Measurements from ENCODE around the gene PPP1R27. TPM values are rescaled to one million over a fixed set of nuclear protein-coding genes. Genes with fewer than 3 reads are reported as not detected.

PPP1R27 gene
- polyA plus RNA-seq, 3 donors from 2014 or later = not detected

- Mint-ChIP-seq H3K27ac (no peak overlapping the region), H3K27me3 (ENCODE audit: low read depth in 3 of 3) (peaks cover 1 to 8% (median 2%) of the 10 kb centered on the region in 3 donors), H3K4me3 (no peak overlapping the region), H3K4me1 (no peaks in the 10 kb centered on the region), H3K9me3 (peaks cover 0 to 2% (median 0%) of the 10 kb centered on the region in 6 donors), H3K36me3 (no peaks in the 10 kb centered on the region)
- DNase-seq = no peak
Observed at GRCh38 chr17:81807210-81807719, 27.6 kb downstream of the PPP1R27 start.

GRCh38 chr17:81806461-81807209 lies 28.2 kb downstream of the PPP1R27 start:
- Mint-ChIP-seq H3K4me3 (no peak overlapping the region), H3K9me3 (peaks cover 0 to 2% (median 0%) of the 10 kb centered on the region in 6 donors), H3K36me3 (no peaks in the 10 kb centered on the region), H3K27me3 (ENCODE audit: low read depth in 3 of 3) (peaks cover 2 to 11% (median 6%) of the 10 kb centered on the region in 3 donors), H3K27ac (no peak overlapping the region), H3K4me1 (no peaks in the 10 kb centered on the region)
- no peak for DNase-seq

- H3K27me3 Mint-ChIP-seq (ENCODE audit: low read depth in 3 of 3) = peaks cover 4 to 12% (median 6%) of the 10 kb centered on the region in 3 donors
- H3K36me3 Mint-ChIP-seq = no peaks in the 10 kb centered on the region
- peaks cover 0 to 2% (median 0%) of the 10 kb centered on the region in 6 donors for H3K9me3 Mint-ChIP-seq
- H3K4me3 Mint-ChIP-seq = no peak overlapping the region
- no peak overlapping the region for H3K27ac Mint-ChIP-seq
- DNase-seq = no peak
- H3K4me1 Mint-ChIP-seq = no peaks in the 10 kb centered on the region
Observed at GRCh38 chr17:81805707-81806460, 29.0 kb downstream of the PPP1R27 start.

GRCh38 chr17:81804559-81805399 lies 30.1 kb downstream of the PPP1R27 start:
- peaks cover 6 to 12% (median 6%) of the 10 kb centered on the region in 3 donors for H3K27me3 Mint-ChIP-seq (ENCODE audit: low read depth in 3 of 3)
- no peak for DNase-seq
- no peaks in the 10 kb centered on the region for H3K4me1 Mint-ChIP-seq
- no peaks in the 10 kb centered on the region for H3K9me3 Mint-ChIP-seq
- no peak overlapping the region for H3K4me3 Mint-ChIP-seq
- H3K27ac Mint-ChIP-seq = no peak overlapping the region
- H3K36me3 Mint-ChIP-seq = no peaks in the 10 kb centered on the region

- peaks cover 6 to 12% (median 6%) of the 10 kb centered on the region in 3 donors for H3K27me3 Mint-ChIP-seq (ENCODE audit: low read depth in 3 of 3)
- DNase-seq = no peak
- H3K4me3 Mint-ChIP-seq = no peak within 1 kb of the TSS
- H3K4me1 Mint-ChIP-seq = no peaks in the 10 kb centered on the region
- H3K36me3 Mint-ChIP-seq = no peaks in the 10 kb centered on the region
- no peaks in the 10 kb centered on the region for H3K9me3 Mint-ChIP-seq
- no peak within 1 kb of the TSS for H3K27ac Mint-ChIP-seq
Observed at GRCh38 chr17:81803728-81804558, 30.9 kb downstream of the PPP1R27 start, which contains the start of gene GCGR. Gene GCGR, plus strand, starts transcription at chr17:81804150. Its CDS starts 4,869 bp downstream, at chr17:81809019.

GRCh38 chr17:81802856-81803643 lies 31.8 kb downstream of the PPP1R27 start:
- peaks cover 6 to 12% (median 6%) of the 10 kb centered on the region in 3 donors for H3K27me3 Mint-ChIP-seq (ENCODE audit: low read depth in 3 of 3)
- H3K9me3 Mint-ChIP-seq = no peaks in the 10 kb centered on the region
- no peak overlapping the region for H3K4me3 Mint-ChIP-seq
- no peak for DNase-seq
- H3K27ac Mint-ChIP-seq = no peak overlapping the region
- no peaks in the 10 kb centered on the region for H3K36me3 Mint-ChIP-seq
- H3K4me1 Mint-ChIP-seq = no peaks in the 10 kb centered on the region

GRCh38 chr17:81802048-81802758 lies 32.6 kb downstream of the PPP1R27 start:
- H3K27me3 Mint-ChIP-seq (ENCODE audit: low read depth in 3 of 3) = peaks cover 6 to 12% (median 6%) of the 10 kb centered on the region in 3 donors
- DNase-seq = no peak
- no peaks in the 10 kb centered on the region for H3K36me3 Mint-ChIP-seq
- no peaks in the 10 kb centered on the region for H3K9me3 Mint-ChIP-seq
- H3K4me1 Mint-ChIP-seq = no peaks in the 10 kb centered on the region
- no peak overlapping the region for H3K4me3 Mint-ChIP-seq
- no peak overlapping the region for H3K27ac Mint-ChIP-seq

GRCh38 chr17:81801327-81801726 lies 33.5 kb downstream of the PPP1R27 start:
- no peaks in the 10 kb centered on the region for H3K4me1 Mint-ChIP-seq
- H3K27me3 Mint-ChIP-seq (ENCODE audit: low read depth in 3 of 3) = peaks cover 6 to 12% (median 6%) of the 10 kb centered on the region in 3 donors
- H3K4me3 Mint-ChIP-seq = no peak overlapping the region
- no peaks in the 10 kb centered on the region for H3K36me3 Mint-ChIP-seq
- no peak for DNase-seq
- no peaks in the 10 kb centered on the region for H3K9me3 Mint-ChIP-seq
- no peak overlapping the region for H3K27ac Mint-ChIP-seq

GRCh38 chr17:81794509-81794908 lies 40.3 kb downstream of the PPP1R27 start:
- H3K36me3 Mint-ChIP-seq = no peaks in the 10 kb centered on the region
- no peak for DNase-seq
- no peak overlapping the region for H3K27ac Mint-ChIP-seq
- H3K27me3 Mint-ChIP-seq (ENCODE audit: low read depth in 3 of 3) = peaks cover 0 to 2% (median 0%) of the 10 kb centered on the region in 3 donors
- no peak overlapping the region for H3K4me3 Mint-ChIP-seq
- no peaks in the 10 kb centered on the region for H3K9me3 Mint-ChIP-seq
- H3K4me1 Mint-ChIP-seq = no peaks in the 10 kb centered on the region

- no peak overlapping the region for H3K27ac Mint-ChIP-seq
- H3K4me3 Mint-ChIP-seq = no peak overlapping the region
- no peaks in the 10 kb centered on the region for H3K9me3 Mint-ChIP-seq
- H3K36me3 Mint-ChIP-seq = no peaks in the 10 kb centered on the region
- H3K4me1 Mint-ChIP-seq = no peaks in the 10 kb centered on the region
- DNase-seq = no peak
- no peaks in the 10 kb centered on the region for H3K27me3 Mint-ChIP-seq (ENCODE audit: low read depth in 3 of 3)
Observed at GRCh38 chr17:81794074-81794476, 40.8 kb downstream of the PPP1R27 start.

GRCh38 chr17:81792675-81793615 lies 41.9 kb downstream of the PPP1R27 start:
- Mint-ChIP-seq H3K4me3 (no peak overlapping the region), H3K9me3 (no peaks in the 10 kb centered on the region), H3K27me3 (ENCODE audit: low read depth in 3 of 3) (no peaks in the 10 kb centered on the region), H3K27ac (no peak overlapping the region), H3K36me3 (no peaks in the 10 kb centered on the region), H3K4me1 (no peaks in the 10 kb centered on the region)
- DNase-seq = no peak

Data from immature natural killer cell (primary cell).